Kidney (tissue), 14 donors: Measurements from ENCODE around the gene SLC24A4. TPM values are rescaled to one million over a fixed set of nuclear protein-coding genes. Genes with fewer than 3 reads are reported as not detected.

Source experiments
- DNase-seq, 5 donors: peaks; one replicate each; pipeline ENCODE4 v3.0.0-alpha.2; 2013 to 2020
- FAIRE-seq: peaks from 2 replicates; lab custom pipeline; 2012; peaks lifted over from hg19 to GRCh38; lab: Jason Lieb, UNC
- H3K27ac ChIP-seq, 2 donors: one replicate each; pipeline ENCODE4 v1.7.0; 2013; ENCODE audit warnings: low read depth in 2 of 2, low read length in 2 of 2, inconsistent platforms in 1 of 2
- H3K27me3 ChIP-seq: one replicate; pipeline ENCODE4 v1.7.1; 2013; ENCODE audit warnings: low read length, inconsistent platforms; ENCODE audit not compliant: control insufficient read depth, insufficient read depth
- H3K36me3 ChIP-seq, 3 donors: one replicate each; pipeline versions ENCODE4 v1.7.0 to v1.7.1; 2013; ENCODE audit warnings: low read length in 3 of 3, control low read depth in 1 of 3, inconsistent platforms in 1 of 3; ENCODE audit not compliant: insufficient read depth in 3 of 3, control insufficient read depth in 2 of 3
- H3K4me1 ChIP-seq, 3 donors: one replicate each; pipeline versions ENCODE4 v1.7.0 to v1.7.1; 2013; ENCODE audit warnings: low read length in 3 of 3, inconsistent platforms in 1 of 3, low read depth in 1 of 3; ENCODE audit not compliant: control insufficient read depth in 2 of 3, insufficient read depth in 2 of 3
- H3K4me3 ChIP-seq, 3 donors: one replicate each; pipeline versions ENCODE4 v1.7.0 to v1.8.1; 2013; ENCODE audit warnings: low read length in 3 of 3, control low read depth in 1 of 3, inconsistent platforms in 1 of 3
- H3K9ac ChIP-seq, 3 donors: one replicate each; pipeline versions ENCODE4 v1.7.0 to v1.7.1; 2013; ENCODE audit warnings: low read length in 3 of 3, control low read depth in 1 of 3, inconsistent platforms in 1 of 3
- H3K9me3 ChIP-seq, 3 donors: one replicate each; pipeline versions ENCODE4 v1.7.0 to v1.7.1; 2013; ENCODE audit warnings: low read length in 3 of 3, control low read depth in 1 of 3, inconsistent platforms in 1 of 3; ENCODE audit not compliant: control insufficient read depth in 2 of 3, insufficient read depth in 1 of 3
- CTCF ChIP-seq: IDR thresholded peaks from 3 replicates; pipeline ENCODE4 v1.5.1; 2012; ENCODE audit warnings: mild to moderate bottlenecking, moderate library complexity, borderline replicate concordance; ENCODE audit not compliant: insufficient read depth; ENCODE audit errors: extremely low read depth
- intact Hi-C: fragments of 100-400 bp; cut with DNase I; formaldehyde crosslinking; loops from one replicate; pipeline ENCODE4 v1.11.1; 2022
- polyA plus RNA-seq: library from polyadenylated mRNA; stranded (reverse); fragments of 350-450 nt; fragmentation: Illumina TruSeq; extraction: RNeasy Lipid Tissue Mini Kit (QIAGEN cat#74804); gene quantifications from one replicate; pipeline ENCODE4 v1.2.3, GENCODE V29; 2014; ENCODE audit warnings: low read depth, low replicate concordance; ENCODE audit not compliant: insufficient read depth
- total RNA-seq: library from RNA; stranded (reverse); fragmentation: NEBNext Ultra II Directional; extraction: Animal tissue kit (Norgen Biotek cat#: 25700); gene quantifications from one replicate; pipeline ENCODE4 v1.2.1, GENCODE V29; 2021
- donor health status: control.
- donor health status: control.
- donor health status: control.
- donor health status: control.
- donor health status: control.
- donor health status: DM: yes; HTN: yes; CAD: no.
- donor health status: Normal renal cell carcinoma (clear cell type).

SLC24A4 gene
- total and polyA plus RNA-seq, 2 donors from 2014 or later: 0.32 to 0.85 TPM

GRCh38 chr14:92427096-92427495, 104.1 kb downstream of the SLC24A4 start:
- no peaks in the 10 kb centered on the region for H3K36me3 ChIP-seq
- H3K9ac ChIP-seq: no peak overlapping the region
- intact Hi-C loops: no loop called here
- H3K27me3 ChIP-seq: no peaks in the 10 kb centered on the region
- H3K4me3 ChIP-seq: no peak overlapping the region
- FAIRE-seq: no peak
- H3K27ac ChIP-seq: no peak overlapping the region
- no peak for DNase-seq
- no peaks in the 10 kb centered on the region for H3K9me3 ChIP-seq
- no peaks in the 10 kb centered on the region for H3K4me1 ChIP-seq
- no peak for TF ChIP-seq CTCF

GRCh38 chr14:92430686-92431085, 107.7 kb downstream of the SLC24A4 start:
- no peak overlapping the region for H3K4me3 ChIP-seq
- no peaks in the 10 kb centered on the region for H3K4me1 ChIP-seq
- DNase-seq (no peak), FAIRE-seq (no peak)
- H3K9me3 ChIP-seq: peaks cover 0 to 14% (median 3%) of the 10 kb centered on the region in 3 donors
- intact Hi-C loops: no loop called here
- no peak overlapping the region for H3K27ac ChIP-seq
- no peak for TF ChIP-seq CTCF
- H3K36me3 ChIP-seq: no peaks in the 10 kb centered on the region
- H3K9ac ChIP-seq: no peak overlapping the region
- H3K27me3 ChIP-seq: no peaks in the 10 kb centered on the region

- H3K9me3 ChIP-seq: peaks cover 0 to 14% (median 3%) of the 10 kb centered on the region in 3 donors
- no peaks in the 10 kb centered on the region for H3K36me3 ChIP-seq
- H3K9ac ChIP-seq: no peak overlapping the region
- no peak overlapping the region for H3K27ac ChIP-seq
- H3K27me3 ChIP-seq: no peaks in the 10 kb centered on the region
- FAIRE-seq (no peak), DNase-seq (peak in 1 of 5 donors; percentile 24)
- intact Hi-C loops: no loop called here
- no peak overlapping the region for H3K4me3 ChIP-seq
- no peaks in the 10 kb centered on the region for H3K4me1 ChIP-seq
- TF ChIP-seq CTCF: no peak
Observed at GRCh38 chr14:92431199-92431725, 108.3 kb downstream of the SLC24A4 start.

- H3K27me3 ChIP-seq: no peaks in the 10 kb centered on the region
- no peak for FAIRE-seq
- TF ChIP-seq CTCF: no peak
- no peak overlapping the region for H3K27ac ChIP-seq
- no peaks in the 10 kb centered on the region for H3K36me3 ChIP-seq
- intact Hi-C loops: no loop called here
- no peak for DNase-seq
- H3K4me3 ChIP-seq: no peak overlapping the region
- no peaks in the 10 kb centered on the region for H3K4me1 ChIP-seq
- H3K9ac ChIP-seq: no peak overlapping the region
- H3K9me3 ChIP-seq: peaks cover 0 to 14% (median 3%) of the 10 kb centered on the region in 3 donors
Observed at GRCh38 chr14:92433407-92433806, 110.4 kb downstream of the SLC24A4 start.
